Chondrocyte (in vitro differentiated cells): ENCODE results near the gene DTWD1. TPM values are rescaled to one million over a fixed set of nuclear protein-coding genes. Genes with fewer than 3 reads are reported as not detected.

ENCODE experiments used
- DNase-seq: peaks from one replicate; pipeline ENCODE4 v3.0.0; 2021; ENCODE audit warnings: mixed read lengths, low spot score
- H3K27ac Mint-ChIP-seq: one replicate; pipeline ENCODE4 v1.8.0; 2021; ENCODE audit warnings: mild to moderate bottlenecking, moderate library complexity, mixed read lengths; ENCODE audit not compliant: unreplicated experiment
- H3K27me3 Mint-ChIP-seq: 2 replicates; pipeline ENCODE4 v1.8.0; 2021; ENCODE audit warnings: low read depth, mixed read lengths
- H3K36me3 Mint-ChIP-seq: 2 replicates; pipeline ENCODE4 v1.8.0; 2021; ENCODE audit warnings: low read depth, mixed read lengths
- H3K4me1 Mint-ChIP-seq: 2 replicates; pipeline ENCODE4 v1.8.0; 2021; ENCODE audit warnings: low read depth, mild to moderate bottlenecking, mixed read lengths
- H3K4me3 Mint-ChIP-seq: one replicate; pipeline ENCODE4 v1.8.0; 2021; ENCODE audit warnings: mild to moderate bottlenecking, moderate library complexity, mixed read lengths; ENCODE audit not compliant: unreplicated experiment
- H3K9me3 Mint-ChIP-seq: 2 replicates; pipeline ENCODE4 v1.8.0; 2021; ENCODE audit warnings: low read depth, mixed read lengths
- CTCF ChIP-seq: fragments of 200-600 bp; sonication (generic); IDR thresholded peaks from 2 replicates; pipeline ENCODE4 v1.5.0; 2021; ENCODE audit warnings: antibody characterized with exemption, mild to moderate bottlenecking, moderate library complexity
- total RNA-seq: library from RNA; stranded (reverse); gene quantifications from 3 replicates; pipeline ENCODE4 v1.2.1, GENCODE V29; 2021

DTWD1 gene
- total RNA-seq, 1 donor from 2014 or later: 16.3 TPM

DNA sequence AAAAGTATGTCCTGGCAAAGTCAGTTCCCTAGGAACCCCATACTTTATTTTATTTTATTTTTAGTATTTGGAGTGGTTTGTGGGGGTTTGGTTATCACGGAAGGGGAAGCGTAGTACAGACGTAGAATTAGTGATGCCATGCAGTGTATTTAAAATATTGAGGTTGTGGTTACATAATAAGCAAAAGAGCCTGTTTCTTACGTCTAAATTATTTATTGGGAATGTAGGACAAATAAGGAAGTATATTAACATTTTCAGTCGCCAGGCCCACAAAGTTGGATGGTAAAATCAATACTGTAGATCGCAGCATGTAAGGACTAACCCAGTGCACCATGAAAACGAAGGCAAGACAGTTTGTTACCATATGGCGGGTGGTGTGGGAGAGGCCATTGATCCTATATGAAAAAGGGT, 558 bp downstream of the DTWD1 start:
- Mint-ChIP-seq H3K4me1 (peaks cover 48% of the 10 kb centered on the region), H3K36me3 (peaks cover 10% of the 10 kb centered on the region), H3K4me3 (peak overlapping the region; percentile 94), H3K27ac (peak overlapping the region; percentile 99), H3K9me3 (peaks cover 9% of the 10 kb centered on the region), H3K27me3 (no peaks in the 10 kb centered on the region)
- peak; percentile 0 for TF ChIP-seq CTCF
- no peak for DNase-seq

DNA sequence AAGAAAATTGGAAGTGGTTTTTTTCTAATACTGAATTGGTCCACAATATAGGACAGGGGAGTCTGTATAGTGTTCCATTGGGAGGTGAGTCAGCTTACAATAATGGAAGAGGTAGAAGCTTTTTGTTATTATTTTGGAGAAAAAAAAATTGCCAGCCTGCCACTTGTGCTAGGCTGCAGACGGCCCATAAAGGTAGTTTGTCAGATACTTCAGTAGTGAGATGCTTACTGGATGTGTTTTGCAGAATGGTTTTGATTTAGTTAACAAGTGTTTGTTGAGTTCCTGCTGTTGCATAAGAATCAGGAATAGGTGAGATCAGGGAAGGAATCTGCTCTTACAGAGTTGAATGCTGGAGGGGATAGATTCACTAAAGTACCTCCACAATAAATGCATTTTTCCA, 1.0 kb downstream of the DTWD1 start:
- H3K4me1 Mint-ChIP-seq: peaks cover 52% of the 10 kb centered on the region
- H3K4me3 Mint-ChIP-seq: peak overlapping the region; percentile 94
- DNase-seq: no peak
- H3K27ac Mint-ChIP-seq: peak overlapping the region; percentile 99
- peaks cover 8% of the 10 kb centered on the region for H3K36me3 Mint-ChIP-seq
- no peak for TF ChIP-seq CTCF
- H3K9me3 Mint-ChIP-seq: peaks cover 9% of the 10 kb centered on the region
- no peaks in the 10 kb centered on the region for H3K27me3 Mint-ChIP-seq

DNA sequence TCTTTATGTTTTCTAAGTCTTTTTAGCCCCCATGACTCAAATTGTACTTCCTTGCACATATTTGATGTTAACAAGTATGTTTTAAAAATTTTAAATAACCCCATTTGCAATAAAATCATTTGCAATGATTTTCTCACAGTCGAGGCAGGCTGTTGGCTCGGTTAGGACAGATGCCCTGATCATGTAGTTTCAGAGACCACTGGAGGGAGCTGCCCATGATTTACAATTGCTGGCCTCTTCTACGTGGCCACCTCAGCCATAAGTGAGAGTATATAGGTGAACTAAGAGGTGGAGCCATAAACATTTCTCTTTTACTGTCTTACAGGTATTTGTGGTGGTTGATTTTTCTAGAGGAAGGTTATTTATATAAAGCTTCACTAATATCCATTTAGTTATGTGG, 1.7 kb downstream of the DTWD1 start:
- TF ChIP-seq CTCF: peak; percentile 47
- Mint-ChIP-seq H3K27ac (no peak overlapping the region), H3K4me1 (peaks cover 57% of the 10 kb centered on the region), H3K9me3 (peaks cover 4% of the 10 kb centered on the region), H3K27me3 (no peaks in the 10 kb centered on the region), H3K36me3 (peaks cover 8% of the 10 kb centered on the region), H3K4me3 (no peak overlapping the region)
- no peak for DNase-seq

- Mint-ChIP-seq H3K4me1 (peaks cover 62% of the 10 kb centered on the region), H3K4me3 (peak overlapping the region; percentile 44)
- DNase-seq: no peak
Observed at GRCh38 chr15:49624056-49624455, 3.2 kb downstream of the DTWD1 start.

GRCh38 chr15:49625460-49626036, 4.7 kb downstream of the DTWD1 start:
- H3K4me1 Mint-ChIP-seq: peaks cover 63% of the 10 kb centered on the region
- no peak overlapping the region for H3K4me3 Mint-ChIP-seq
- no peak for TF ChIP-seq CTCF
- DNase-seq: no peak
- peaks cover 10% of the 10 kb centered on the region for H3K36me3 Mint-ChIP-seq
- no peak overlapping the region for H3K27ac Mint-ChIP-seq
- peaks cover 2% of the 10 kb centered on the region for H3K9me3 Mint-ChIP-seq
- no peaks in the 10 kb centered on the region for H3K27me3 Mint-ChIP-seq

More at GRCh38 chr15:49624056-49624455, 3.2 kb downstream of the DTWD1 start:
- peak overlapping the region; percentile 86 for H3K27ac Mint-ChIP-seq
- peaks cover 2% of the 10 kb centered on the region for H3K9me3 Mint-ChIP-seq
- H3K36me3 Mint-ChIP-seq: peaks cover 8% of the 10 kb centered on the region
- no peaks in the 10 kb centered on the region for H3K27me3 Mint-ChIP-seq
- TF ChIP-seq CTCF: no peak
